ENCODE results near the gene ARHGEF16.

ARHGEF16 gene

GRCh38 chr1:3453891-3454810 is at the start of gene ARHGEF16:
ARHGEF16 (plus strand) TSS chr1:3454665; CDS start chr1:3463085, 8,420 bp downstream.
- intact Hi-C loops (cut with DNase I): loop anchor here (1.0 to 5.0 kb wide), 3 partner anchors 30 to 348 kb away; no protein-coding TSS in a partner anchor
- DNase-seq: peak in 3 of 10 donors; percentile 52 to 88 (median 86)

- DNase-seq: no peak
- intact Hi-C loops (cut with DNase I): no loop called here
Measured at GRCh38 chr1:3404801-3405200, 49.7 kb upstream of the ARHGEF16 start.

GRCh38 chr1:3405491-3405890 is 49.0 kb upstream of the ARHGEF16 start:
- DNase-seq: no peak
- intact Hi-C loops (cut with DNase I): no loop called here

GRCh38 chr1:3405974-3406867 is 48.2 kb upstream of the ARHGEF16 start:
- no peak for DNase-seq
- intact Hi-C loops (cut with DNase I): no loop called here

GRCh38 chr1:3407021-3407420 is 47.4 kb upstream of the ARHGEF16 start:
- intact Hi-C loops (cut with DNase I): no loop called here
- no peak for DNase-seq

GRCh38 chr1:3408751-3409266 is 45.7 kb upstream of the ARHGEF16 start:
- intact Hi-C loops (cut with DNase I): no loop called here
- no peak for DNase-seq

GRCh38 chr1:3409366-3410141 is 44.9 kb upstream of the ARHGEF16 start:
- no peak for DNase-seq
- intact Hi-C loops (cut with DNase I): no loop called here

- peak; percentile 75 to 98 (median 82) for DNase-seq
- intact Hi-C loops (cut with DNase I): no loop called here
Measured at GRCh38 chr1:3410142-3410925, 44.1 kb upstream of the ARHGEF16 start.

GRCh38 chr1:3411806-3412205 is 42.7 kb upstream of the ARHGEF16 start:
- intact Hi-C loops (cut with DNase I): no loop called here
- DNase-seq: no peak

GRCh38 chr1:3412376-3412775 is 42.1 kb upstream of the ARHGEF16 start:
- intact Hi-C loops (cut with DNase I): no loop called here
- no peak for DNase-seq

GRCh38 chr1:3413975-3414710 is 40.3 kb upstream of the ARHGEF16 start:
- intact Hi-C loops (cut with DNase I): no loop called here
- no peak for DNase-seq

- no peak for DNase-seq
- intact Hi-C loops (cut with DNase I): no loop called here
Measured at GRCh38 chr1:3415260-3416090, 39.0 kb upstream of the ARHGEF16 start.

GRCh38 chr1:3417082-3417739 is 37.3 kb upstream of the ARHGEF16 start:
- DNase-seq: no peak
- intact Hi-C loops (cut with DNase I): no loop called here

GRCh38 chr1:3417934-3418333 is 36.5 kb upstream of the ARHGEF16 start:
- intact Hi-C loops (cut with DNase I): no loop called here
- DNase-seq: no peak

- intact Hi-C loops (cut with DNase I): no loop called here
- DNase-seq: no peak
Measured at GRCh38 chr1:3418600-3418999, 35.9 kb upstream of the ARHGEF16 start.

- no peak for DNase-seq
- intact Hi-C loops (cut with DNase I): loop anchor here (5.0 to 10.0 kb wide), 3 partner anchors 407 to 1005 kb away; partner anchors contain the start of gene PEX10
Measured at GRCh38 chr1:3419415-3420204, 34.9 kb upstream of the ARHGEF16 start.

All from posterior cingulate gyrus (tissue), 11 donors.